ENCODE data around the gene NTSR1.

The NTSR1 gene

GRCh38 chr20:62775206-62775605, 66.6 kb downstream of the NTSR1 start:
- Histone ChIP-seq H3K27me3 (ENCODE audit: control insufficient read depth in 1 of 2, insufficient read depth in 2 of 2, low read length in 2 of 2) (no peaks in the 10 kb centered on the region), H3K9me3 (ENCODE audit: control insufficient read depth in 1 of 2, low read length in 2 of 2) (no peaks in the 10 kb centered on the region), H3K4me1 (ENCODE audit: control insufficient read depth in 1 of 2, insufficient read depth in 2 of 2, low read length in 2 of 2) (peaks cover 16 to 29% of the 10 kb centered on the region in 2 donors), H3K9ac (ENCODE audit: low read depth in 1 of 2, low read length in 2 of 2) (no peak overlapping the region), H3K27ac (ENCODE audit: low read depth, low read length) (no peak overlapping the region), H3K4me3 (ENCODE audit: low read depth in 1 of 2, low read length in 2 of 2) (no peak overlapping the region), H3K36me3 (ENCODE audit: control insufficient read depth in 1 of 2, insufficient read depth in 2 of 2, low read length in 2 of 2) (no peaks in the 10 kb centered on the region)

- Histone ChIP-seq H3K27ac (ENCODE audit: low read depth, low read length) (peak overlapping the region; percentile 39), H3K36me3 (ENCODE audit: control insufficient read depth in 1 of 2, insufficient read depth in 2 of 2, low read length in 2 of 2) (no peaks in the 10 kb centered on the region), H3K9ac (ENCODE audit: low read depth in 1 of 2, low read length in 2 of 2) (peak overlapping the region; percentile 78 to 81), H3K4me1 (ENCODE audit: control insufficient read depth in 1 of 2, insufficient read depth in 2 of 2, low read length in 2 of 2) (peaks cover 16 to 29% of the 10 kb centered on the region in 2 donors), H3K4me3 (ENCODE audit: low read depth in 1 of 2, low read length in 2 of 2) (peak overlapping the region; percentile 61 to 64), H3K9me3 (ENCODE audit: control insufficient read depth in 1 of 2, low read length in 2 of 2) (no peaks in the 10 kb centered on the region), H3K27me3 (ENCODE audit: control insufficient read depth in 1 of 2, insufficient read depth in 2 of 2, low read length in 2 of 2) (no peaks in the 10 kb centered on the region)
These were observed 67.5 kb downstream of the NTSR1 start for GRCh38 chr20:62776035-62776691.

- no peaks in the 10 kb centered on the region for H3K9me3 ChIP-seq (ENCODE audit: control insufficient read depth in 1 of 2, low read length in 2 of 2)
- H3K4me1 ChIP-seq (ENCODE audit: control insufficient read depth in 1 of 2, insufficient read depth in 2 of 2, low read length in 2 of 2), result peaks cover 16 to 29% of the 10 kb centered on the region in 2 donors
- H3K27me3 ChIP-seq (ENCODE audit: control insufficient read depth in 1 of 2, insufficient read depth in 2 of 2, low read length in 2 of 2), result no peaks in the 10 kb centered on the region
- H3K27ac ChIP-seq (ENCODE audit: low read depth, low read length), result peak overlapping the region; percentile 39
- peak overlapping the region; percentile 78 to 81 for H3K9ac ChIP-seq (ENCODE audit: low read depth in 1 of 2, low read length in 2 of 2)
- no peaks in the 10 kb centered on the region for H3K36me3 ChIP-seq (ENCODE audit: control insufficient read depth in 1 of 2, insufficient read depth in 2 of 2, low read length in 2 of 2)
- H3K4me3 ChIP-seq (ENCODE audit: low read depth in 1 of 2, low read length in 2 of 2), result peak overlapping the region; percentile 61 to 64
These were observed 68.3 kb downstream of the NTSR1 start for GRCh38 chr20:62776692-62777527.

GRCh38 chr20:62777528-62777830, 68.8 kb downstream of the NTSR1 start:
- Histone ChIP-seq H3K9ac (ENCODE audit: low read depth in 1 of 2, low read length in 2 of 2) (no peak overlapping the region), H3K9me3 (ENCODE audit: control insufficient read depth in 1 of 2, low read length in 2 of 2) (no peaks in the 10 kb centered on the region), H3K4me3 (ENCODE audit: low read depth in 1 of 2, low read length in 2 of 2) (no peak overlapping the region), H3K27ac (ENCODE audit: low read depth, low read length) (no peak overlapping the region), H3K4me1 (ENCODE audit: control insufficient read depth in 1 of 2, insufficient read depth in 2 of 2, low read length in 2 of 2) (peaks cover 16 to 29% of the 10 kb centered on the region in 2 donors), H3K36me3 (ENCODE audit: control insufficient read depth in 1 of 2, insufficient read depth in 2 of 2, low read length in 2 of 2) (no peaks in the 10 kb centered on the region), H3K27me3 (ENCODE audit: control insufficient read depth in 1 of 2, insufficient read depth in 2 of 2, low read length in 2 of 2) (no peaks in the 10 kb centered on the region)

GRCh38 chr20:62778058-62778457, 69.4 kb downstream of the NTSR1 start:
- no peak overlapping the region for H3K4me3 ChIP-seq (ENCODE audit: low read depth in 1 of 2, low read length in 2 of 2)
- H3K4me1 ChIP-seq (ENCODE audit: control insufficient read depth in 1 of 2, insufficient read depth in 2 of 2, low read length in 2 of 2), result peaks cover 12 to 24% of the 10 kb centered on the region in 2 donors
- no peaks in the 10 kb centered on the region for H3K36me3 ChIP-seq (ENCODE audit: control insufficient read depth in 1 of 2, insufficient read depth in 2 of 2, low read length in 2 of 2)
- no peak overlapping the region for H3K9ac ChIP-seq (ENCODE audit: low read depth in 1 of 2, low read length in 2 of 2)
- H3K27ac ChIP-seq (ENCODE audit: low read depth, low read length), result no peak overlapping the region
- no peaks in the 10 kb centered on the region for H3K9me3 ChIP-seq (ENCODE audit: control insufficient read depth in 1 of 2, low read length in 2 of 2)
- no peaks in the 10 kb centered on the region for H3K27me3 ChIP-seq (ENCODE audit: control insufficient read depth in 1 of 2, insufficient read depth in 2 of 2, low read length in 2 of 2)

GRCh38 chr20:62778601-62779416, 70.2 kb downstream of the NTSR1 start:
- no peaks in the 10 kb centered on the region for H3K36me3 ChIP-seq (ENCODE audit: control insufficient read depth in 1 of 2, insufficient read depth in 2 of 2, low read length in 2 of 2)
- H3K4me3 ChIP-seq (ENCODE audit: low read depth in 1 of 2, low read length in 2 of 2), result no peak overlapping the region
- H3K9ac ChIP-seq (ENCODE audit: low read depth in 1 of 2, low read length in 2 of 2), result no peak overlapping the region
- peaks cover 9 to 20% of the 10 kb centered on the region in 2 donors for H3K4me1 ChIP-seq (ENCODE audit: control insufficient read depth in 1 of 2, insufficient read depth in 2 of 2, low read length in 2 of 2)
- no peaks in the 10 kb centered on the region for H3K9me3 ChIP-seq (ENCODE audit: control insufficient read depth in 1 of 2, low read length in 2 of 2)
- H3K27ac ChIP-seq (ENCODE audit: low read depth, low read length), result no peak overlapping the region
- H3K27me3 ChIP-seq (ENCODE audit: control insufficient read depth in 1 of 2, insufficient read depth in 2 of 2, low read length in 2 of 2), result no peaks in the 10 kb centered on the region

GRCh38 chr20:62779417-62779685, 70.7 kb downstream of the NTSR1 start:
- no peaks in the 10 kb centered on the region for H3K27me3 ChIP-seq (ENCODE audit: control insufficient read depth in 1 of 2, insufficient read depth in 2 of 2, low read length in 2 of 2)
- H3K9me3 ChIP-seq (ENCODE audit: control insufficient read depth in 1 of 2, low read length in 2 of 2), result no peaks in the 10 kb centered on the region
- H3K4me1 ChIP-seq (ENCODE audit: control insufficient read depth in 1 of 2, insufficient read depth in 2 of 2, low read length in 2 of 2), result peaks cover 9 to 20% of the 10 kb centered on the region in 2 donors
- no peak overlapping the region for H3K27ac ChIP-seq (ENCODE audit: low read depth, low read length)
- H3K36me3 ChIP-seq (ENCODE audit: control insufficient read depth in 1 of 2, insufficient read depth in 2 of 2, low read length in 2 of 2), result no peaks in the 10 kb centered on the region
- H3K4me3 ChIP-seq (ENCODE audit: low read depth in 1 of 2, low read length in 2 of 2), result no peak overlapping the region
- H3K9ac ChIP-seq (ENCODE audit: low read depth in 1 of 2, low read length in 2 of 2), result no peak overlapping the region

- Histone ChIP-seq H3K4me1 (ENCODE audit: control insufficient read depth in 1 of 2, insufficient read depth in 2 of 2, low read length in 2 of 2) (peaks cover 9 to 15% of the 10 kb centered on the region in 2 donors), H3K4me3 (ENCODE audit: low read depth in 1 of 2, low read length in 2 of 2) (no peak overlapping the region), H3K27ac (ENCODE audit: low read depth, low read length) (no peak overlapping the region), H3K27me3 (ENCODE audit: control insufficient read depth in 1 of 2, insufficient read depth in 2 of 2, low read length in 2 of 2) (no peaks in the 10 kb centered on the region), H3K36me3 (ENCODE audit: control insufficient read depth in 1 of 2, insufficient read depth in 2 of 2, low read length in 2 of 2) (no peaks in the 10 kb centered on the region), H3K9me3 (ENCODE audit: control insufficient read depth in 1 of 2, low read length in 2 of 2) (no peaks in the 10 kb centered on the region), H3K9ac (ENCODE audit: low read depth in 1 of 2, low read length in 2 of 2) (no peak overlapping the region)
These were observed 71.6 kb downstream of the NTSR1 start for GRCh38 chr20:62780204-62780603.

- H3K4me3 ChIP-seq (ENCODE audit: low read depth in 1 of 2, low read length in 2 of 2), result no peak overlapping the region
- peaks cover 9 to 10% of the 10 kb centered on the region in 2 donors for H3K4me1 ChIP-seq (ENCODE audit: control insufficient read depth in 1 of 2, insufficient read depth in 2 of 2, low read length in 2 of 2)
- no peaks in the 10 kb centered on the region for H3K9me3 ChIP-seq (ENCODE audit: control insufficient read depth in 1 of 2, low read length in 2 of 2)
- no peak overlapping the region for H3K9ac ChIP-seq (ENCODE audit: low read depth in 1 of 2, low read length in 2 of 2)
- H3K36me3 ChIP-seq (ENCODE audit: control insufficient read depth in 1 of 2, insufficient read depth in 2 of 2, low read length in 2 of 2), result no peaks in the 10 kb centered on the region
- H3K27ac ChIP-seq (ENCODE audit: low read depth, low read length), result no peak overlapping the region
- no peaks in the 10 kb centered on the region for H3K27me3 ChIP-seq (ENCODE audit: control insufficient read depth in 1 of 2, insufficient read depth in 2 of 2, low read length in 2 of 2)
These were observed 72.1 kb downstream of the NTSR1 start for GRCh38 chr20:62780696-62781095.
